OCI-LY3 (cell line): ENCODE results near the gene CRNKL1.

ENCODE experiments used
- H2AFZ ChIP-seq: fragments of 200-600, 300-600 bp; shearing (Covaris generic); 2 replicates; pipeline ENCODE4 v1.6.0; 2014; ENCODE audit warnings: antibody characterized with exemption, low read depth, low read length
- H3K27ac ChIP-seq: fragments of 200-600, 300-600 bp; sonication (generic); 2 replicates; pipeline ENCODE4 v1.5.1; 2014; ENCODE audit warnings: mild to moderate bottlenecking, low read length, moderate library complexity, mixed read lengths
- H3K27me3 ChIP-seq: fragments of 200-600, 300-600 bp; sonication (generic); 2 replicates; pipeline ENCODE4 v1.6.1; 2014; ENCODE audit warnings: low read depth, low read length, mixed read lengths
- H3K36me3 ChIP-seq: fragments of 200-600, 300-600 bp; sonication (generic); replicated peaks from 2 replicates; pipeline ENCODE3; 2014; ENCODE audit warnings: low read depth, low read length, mixed read lengths
- H3K4me1 ChIP-seq: fragments of 300-600, 200-600 bp; sonication (generic); 2 replicates; pipeline ENCODE4 v1.6.1; 2014; ENCODE audit warnings: low read length, mixed read lengths
- H3K4me2 ChIP-seq: fragments of 200-600, 300-600 bp; sonication (generic); 2 replicates; pipeline ENCODE4 v1.6.1; 2014; ENCODE audit warnings: low read length, mixed read lengths
- H3K4me3 ChIP-seq: fragments of 300-600, 200-600 bp; sonication (generic); 2 replicates; pipeline ENCODE4 v1.5.1; 2014; ENCODE audit warnings: antibody characterized with exemption, mild to moderate bottlenecking, low read length, moderate library complexity
- H3K79me2 ChIP-seq: fragments of 300-600, 200-600 bp; shearing (Covaris generic); 2 replicates; pipeline ENCODE4 v1.6.1; 2014; ENCODE audit warnings: mild to moderate bottlenecking, low read length, mixed read lengths
- H3K9ac ChIP-seq: fragments of 300-600, 200-600 bp; shearing (Covaris generic); 2 replicates; pipeline ENCODE4 v1.6.0; 2014; ENCODE audit warnings: mild to moderate bottlenecking, low read length, moderate library complexity
- H3K9me3 ChIP-seq: fragments of 200-600, 300-600 bp; shearing (Covaris generic); 2 replicates; pipeline ENCODE4 v1.6.1; 2014; ENCODE audit warnings: low read length, mixed read lengths; ENCODE audit not compliant: insufficient read depth
- H4K20me1 ChIP-seq: fragments of 200-600, 300-600 bp; sonication (generic); 2 replicates; pipeline ENCODE4 v1.6.1; 2016; ENCODE audit warnings: low read length, mixed read lengths; ENCODE audit not compliant: insufficient read depth
- EZH2phosphoT487 ChIP-seq: fragments of 200-600 bp; shearing (Covaris generic); IDR thresholded peaks from 2 replicates; pipeline ENCODE4 v1.6.1; 2018; ENCODE audit warnings: antibody characterized with exemption, mixed run types, low read depth
- TF ChIP-seq, protein P1 (sequence below): fragments of 200-600, 300-600 bp; sonication (generic); IDR thresholded peaks from 2 replicates; pipeline ENCODE4 v1.5.1; 2014; ENCODE audit warnings: antibody characterized with exemption, low read length, low read depth

The CRNKL1 gene

DNA sequence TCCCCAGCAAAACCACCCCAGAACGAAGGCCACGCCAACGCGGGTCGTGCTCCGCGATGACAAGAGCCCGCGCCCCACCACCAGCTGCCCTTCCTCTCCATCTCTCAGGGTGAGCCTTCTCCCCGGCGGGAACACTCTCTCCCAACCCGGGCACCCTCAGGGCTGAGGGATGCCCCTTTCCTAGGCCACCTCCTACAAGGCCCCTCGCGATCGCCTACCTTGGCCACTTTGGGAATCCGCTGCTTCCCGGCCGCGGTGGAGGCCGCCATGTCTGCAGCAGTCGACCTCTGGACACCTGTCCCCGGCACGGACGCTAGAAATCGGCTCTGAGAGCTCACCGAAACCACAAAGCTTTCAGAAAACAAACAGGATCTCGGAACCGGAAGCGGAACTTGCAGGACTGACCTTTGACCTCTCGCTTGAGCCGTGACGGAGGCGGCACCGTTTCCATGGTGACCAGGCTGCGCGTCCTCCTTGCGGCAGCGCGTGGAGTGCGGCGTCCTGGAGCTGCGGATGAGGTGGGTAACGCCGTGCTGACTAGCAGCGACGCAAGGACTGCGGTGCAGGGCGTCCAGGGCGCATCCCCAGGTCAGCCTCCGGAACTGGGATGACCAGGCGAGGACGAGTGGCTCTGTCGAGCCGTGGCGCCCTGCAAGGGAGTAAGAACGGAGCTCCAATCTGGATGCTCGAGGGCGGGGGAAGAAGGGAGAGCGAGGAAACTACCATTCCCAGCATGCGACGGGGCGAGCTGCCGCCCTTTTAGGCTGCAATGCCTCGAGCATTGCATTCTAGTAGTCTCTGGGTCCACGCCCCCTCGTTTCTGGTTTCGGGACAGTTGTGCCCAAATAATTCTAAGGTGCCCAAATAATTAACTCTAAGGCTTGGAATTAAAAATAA, at the start of gene CRNKL1, which contains the start of gene CFAP61:
Gene CRNKL1 (minus strand): TSS at position 393 of the 897 bp plus-strand sequence. CDS start 124 bp downstream, at position 269.
Gene CFAP61 (plus strand): TSS at position 459 of the 897 bp plus-strand sequence. CDS start 4,122 bp downstream, outside the sequence.
- Histone ChIP-seq H3K4me1 (peaks cover 13% of the 10 kb centered on the region), H3K36me3 (peaks cover 25% of the 10 kb centered on the region), H3K79me2 (peaks cover 18% of the 10 kb centered on the region), H3K27ac (peak within 1 kb of the TSS; percentile 68), H3K9me3 (no peaks in the 10 kb centered on the region), H3K4me3 (peak within 1 kb of the TSS; percentile 92), H3K4me2 (peak within 1 kb of the TSS; percentile 89), H3K9ac (peak within 1 kb of the TSS; percentile 84), H2AFZ (peak within 1 kb of the TSS; percentile 89), H4K20me1 (no peaks in the 10 kb centered on the region), H3K27me3 (no peaks in the 10 kb centered on the region)
- no peak for TF ChIP-seq EZH2phosphoT487
- TF ChIP-seq, protein P1, sequence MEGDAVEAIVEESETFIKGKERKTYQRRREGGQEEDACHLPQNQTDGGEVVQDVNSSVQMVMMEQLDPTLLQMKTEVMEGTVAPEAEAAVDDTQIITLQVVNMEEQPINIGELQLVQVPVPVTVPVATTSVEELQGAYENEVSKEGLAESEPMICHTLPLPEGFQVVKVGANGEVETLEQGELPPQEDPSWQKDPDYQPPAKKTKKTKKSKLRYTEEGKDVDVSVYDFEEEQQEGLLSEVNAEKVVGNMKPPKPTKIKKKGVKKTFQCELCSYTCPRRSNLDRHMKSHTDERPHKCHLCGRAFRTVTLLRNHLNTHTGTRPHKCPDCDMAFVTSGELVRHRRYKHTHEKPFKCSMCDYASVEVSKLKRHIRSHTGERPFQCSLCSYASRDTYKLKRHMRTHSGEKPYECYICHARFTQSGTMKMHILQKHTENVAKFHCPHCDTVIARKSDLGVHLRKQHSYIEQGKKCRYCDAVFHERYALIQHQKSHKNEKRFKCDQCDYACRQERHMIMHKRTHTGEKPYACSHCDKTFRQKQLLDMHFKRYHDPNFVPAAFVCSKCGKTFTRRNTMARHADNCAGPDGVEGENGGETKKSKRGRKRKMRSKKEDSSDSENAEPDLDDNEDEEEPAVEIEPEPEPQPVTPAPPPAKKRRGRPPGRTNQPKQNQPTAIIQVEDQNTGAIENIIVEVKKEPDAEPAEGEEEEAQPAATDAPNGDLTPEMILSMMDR, result no peak

DNA sequence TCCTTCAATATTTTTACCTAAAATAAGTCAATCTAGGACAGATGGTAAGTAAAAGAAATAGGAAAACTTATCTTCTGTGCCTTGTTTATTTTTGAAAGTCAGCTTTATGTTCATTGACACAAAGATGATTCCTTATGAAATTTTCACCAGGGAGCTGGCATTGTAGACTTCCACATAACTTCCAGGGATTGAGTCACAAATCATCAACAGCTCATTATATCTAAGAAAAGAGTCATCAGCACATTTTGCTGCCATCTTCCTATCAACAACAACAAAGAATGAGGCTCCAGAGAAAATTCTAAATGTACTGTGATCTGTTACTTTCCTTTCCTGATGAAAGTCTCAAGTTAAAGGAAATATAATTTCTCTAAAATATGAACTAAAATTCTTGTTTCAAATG, 48.6 kb upstream of the CRNKL1 start:
- Histone ChIP-seq H3K9me3 (no peaks in the 10 kb centered on the region), H3K4me2 (no peak overlapping the region), H4K20me1 (no peaks in the 10 kb centered on the region), H3K4me1 (no peaks in the 10 kb centered on the region), H3K36me3 (no peaks in the 10 kb centered on the region), H3K9ac (no peak overlapping the region), H2AFZ (no peak overlapping the region), H3K4me3 (no peak overlapping the region), H3K27me3 (peaks cover 26% of the 10 kb centered on the region), H3K79me2 (no peaks in the 10 kb centered on the region), H3K27ac (no peak overlapping the region)
- no peak for TF ChIP-seq EZH2phosphoT487
- TF ChIP-seq, protein P1, result no peak

DNA sequence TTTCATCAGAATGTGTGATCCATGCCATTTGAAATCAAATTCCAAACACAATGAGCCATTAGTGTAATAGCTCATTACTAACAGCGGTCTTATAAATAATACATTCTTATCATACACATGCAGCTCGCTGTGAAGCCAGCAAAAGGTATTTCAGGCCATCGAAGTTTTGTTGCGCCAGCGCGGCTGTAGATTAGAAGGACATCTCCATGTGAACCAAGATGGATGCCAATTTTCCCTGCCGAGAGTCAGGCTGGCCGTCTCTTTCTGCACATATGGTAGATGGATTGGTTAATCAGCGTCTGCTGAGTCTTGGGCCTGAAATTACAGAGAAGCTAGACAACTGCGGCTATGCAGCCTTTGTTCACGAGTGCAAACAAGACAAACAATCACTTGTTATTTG, 44.2 kb upstream of the CRNKL1 start:
- no peak for TF ChIP-seq EZH2phosphoT487
- TF ChIP-seq, protein P1, result no peak
- H3K4me2 ChIP-seq, result no peak overlapping the region
- no peak overlapping the region for H3K4me3 ChIP-seq
- no peaks in the 10 kb centered on the region for H3K4me1 ChIP-seq
- H3K27ac ChIP-seq, result no peak overlapping the region
- H3K36me3 ChIP-seq, result no peaks in the 10 kb centered on the region
- no peaks in the 10 kb centered on the region for H3K9me3 ChIP-seq
- H3K79me2 ChIP-seq, result no peaks in the 10 kb centered on the region
- no peak overlapping the region for H2AFZ ChIP-seq
- H3K9ac ChIP-seq, result no peak overlapping the region
- H3K27me3 ChIP-seq, result peaks cover 29% of the 10 kb centered on the region
- H4K20me1 ChIP-seq, result no peaks in the 10 kb centered on the region

DNA sequence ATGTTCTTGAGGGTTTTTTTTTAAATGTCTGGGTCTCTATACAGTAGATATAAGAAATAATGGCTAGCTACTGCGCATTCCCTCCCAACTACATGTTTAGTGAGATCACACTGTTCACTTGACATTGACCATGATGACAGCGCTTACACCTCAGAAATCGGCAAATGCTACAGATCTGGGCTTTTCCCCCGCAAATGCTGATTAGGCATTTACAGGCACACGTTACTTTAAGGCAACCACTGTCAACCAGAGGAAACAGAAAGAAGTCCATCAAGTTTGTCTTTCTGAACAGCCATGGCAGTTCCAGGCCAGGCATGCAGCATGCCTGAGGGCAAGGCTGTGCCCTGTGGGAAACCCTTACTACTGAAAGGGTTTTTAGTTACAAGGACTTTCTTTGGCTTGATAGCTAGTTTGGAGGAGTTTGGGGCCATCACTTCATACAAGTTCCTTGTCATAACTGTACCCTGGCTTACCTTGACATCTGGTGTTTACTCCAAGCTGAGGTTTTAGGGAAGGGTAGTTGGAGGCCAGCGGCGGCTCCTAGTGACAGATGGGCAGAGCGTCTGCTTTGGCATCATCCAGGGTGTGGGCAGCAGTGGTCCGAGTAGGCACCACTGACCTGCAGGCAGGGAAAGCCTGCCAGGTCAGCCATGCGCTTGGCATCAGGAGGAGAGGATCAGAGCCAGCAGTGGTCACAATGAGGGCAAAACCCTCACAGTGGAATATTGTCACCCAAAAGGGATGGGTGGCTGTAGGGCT, 43.0 kb upstream of the CRNKL1 start:
- Histone ChIP-seq H3K4me2 (no peak overlapping the region), H2AFZ (no peak overlapping the region), H3K4me3 (no peak overlapping the region), H3K36me3 (no peaks in the 10 kb centered on the region), H3K9me3 (no peaks in the 10 kb centered on the region), H3K27ac (no peak overlapping the region), H3K79me2 (no peaks in the 10 kb centered on the region), H3K27me3 (peaks cover 24% of the 10 kb centered on the region), H3K9ac (no peak overlapping the region), H4K20me1 (no peaks in the 10 kb centered on the region), H3K4me1 (no peaks in the 10 kb centered on the region)
- TF ChIP-seq, protein P1, result no peak
- no peak for TF ChIP-seq EZH2phosphoT487
